GM18870 (cell line): ENCODE measurements around the gene TP53AIP1.

ENCODE experiments used
- ATAC-seq: cut with Tn5 transposase; IDR thresholded peaks from one replicate; pipeline ENCODE4 v1.9.1; 2021; ENCODE audit warnings: moderate library complexity; ENCODE audit not compliant: unreplicated experiment

TP53AIP1 gene

GRCh38 chr11:128946648-128947047 is 4.0 kb upstream of the TP53AIP1 start:
- no peak for ATAC-seq

- ATAC-seq = no peak
Observed at GRCh38 chr11:128943428-128943976, 831 bp upstream of the TP53AIP1 start.

GRCh38 chr11:128942272-128942612 is 429 bp downstream of the TP53AIP1 start:
- ATAC-seq = no peak

GRCh38 chr11:128941573-128942271 is 949 bp downstream of the TP53AIP1 start:
- no peak for ATAC-seq

- no peak for ATAC-seq
Observed at GRCh38 chr11:128941110-128941509, 1.6 kb downstream of the TP53AIP1 start.

GRCh38 chr11:128940603-128941002 is 2.1 kb downstream of the TP53AIP1 start:
- no peak for ATAC-seq

- no peak for ATAC-seq
Observed at GRCh38 chr11:128940156-128940555, 2.5 kb downstream of the TP53AIP1 start.

GRCh38 chr11:128939591-128939990 is 3.1 kb downstream of the TP53AIP1 start:
- no peak for ATAC-seq

- ATAC-seq = no peak
Observed at GRCh38 chr11:128938156-128938885, 4.3 kb downstream of the TP53AIP1 start.

- ATAC-seq = no peak
Observed at GRCh38 chr11:128937480-128937879, 5.2 kb downstream of the TP53AIP1 start.

GRCh38 chr11:128936606-128937251 is 5.9 kb downstream of the TP53AIP1 start:
- ATAC-seq = no peak

GRCh38 chr11:128934926-128935325 is 7.7 kb downstream of the TP53AIP1 start:
- ATAC-seq = no peak

- ATAC-seq = no peak
Observed at GRCh38 chr11:128934351-128934750, 8.3 kb downstream of the TP53AIP1 start.

- ATAC-seq = no peak
Observed at GRCh38 chr11:128933481-128934178, 9.0 kb downstream of the TP53AIP1 start.

- no peak for ATAC-seq
Observed at GRCh38 chr11:128931668-128932067, 11.0 kb downstream of the TP53AIP1 start.

- no peak for ATAC-seq
Observed at GRCh38 chr11:128931066-128931465, 11.6 kb downstream of the TP53AIP1 start.

GRCh38 chr11:128929991-128930390 is 12.7 kb downstream of the TP53AIP1 start:
- ATAC-seq = no peak

GRCh38 chr11:128929468-128929867 is 13.2 kb downstream of the TP53AIP1 start:
- ATAC-seq = no peak

- ATAC-seq = peak; percentile 99
Observed at GRCh38 chr11:128928400-128928799, 14.3 kb downstream of the TP53AIP1 start.

- ATAC-seq = no peak
Observed at GRCh38 chr11:128927683-128928336, 14.9 kb downstream of the TP53AIP1 start.

GRCh38 chr11:128927108-128927461 is 15.6 kb downstream of the TP53AIP1 start:
- no peak for ATAC-seq
